GM12878 (cell line): ENCODE data around the gene NPRL2. TPM values are rescaled to one million over a fixed set of nuclear protein-coding genes. Genes with fewer than 3 reads are reported as not detected.

Source experiments
- ATAC-seq: fragments of 200-7000 bp; cut with Tn5 transposase; 3 replicates; pipeline ENCODE4 v1.9.1; 2020; ENCODE audit warnings: mild to moderate bottlenecking, moderate library complexity
- BruUV-seq: library from RNA; stranded (reverse); fragments of 400-500 nt; replicated peaks from 2 replicates; lab custom pipeline; 2021; lab: Mats Ljungman, UMichigan
- CTCF ChIA-PET: fragments of 300-600 bp; sonication (Branson Sonifier 250); formaldehyde crosslinking; extraction: SDS; loops from one replicate; lab custom pipeline; 2021; ENCODE audit warnings: inconsistent platforms; lab: Yijun Ruan, JAX
- POLR2A ChIA-PET: fragments of 350-600 bp; formaldehyde crosslinking; extraction: SDS; loops from one replicate; lab custom pipeline; 2021; ENCODE audit warnings: inconsistent platforms; lab: Charles Lee
- RAD21 ChIA-PET: fragments of 300-600 bp; sonication (Branson Sonifier 250); formaldehyde crosslinking; loops from one replicate; lab custom pipeline; 2023; ENCODE audit warnings: antibody characterized with exemption; ENCODE audit not compliant: unreplicated experiment; lab: Charles Lee
- SMC1A ChIA-PET: fragments of 300-600 bp; sonication (Branson Sonifier 250); formaldehyde crosslinking; loops from one replicate; lab custom pipeline; 2023; ENCODE audit not compliant: unreplicated experiment, uncharacterized antibody; lab: Charles Lee
- DNase-seq: peaks from one replicate; pipeline ENCODE4 v3.0.0-alpha.2; 2011; ENCODE audit warnings: low read depth, low spot score
- FAIRE-seq: peaks from 3 replicates; lab custom pipeline; 2011; peaks lifted over from hg19 to GRCh38; lab: Jason Lieb, UNC
- H2AFZ ChIP-seq: 2 replicates; pipeline ENCODE4 v1.6.0; 2011; ENCODE audit warnings: low read depth, low read length, control low read depth; ENCODE audit not compliant: control insufficient read depth
- H3K27ac ChIP-seq: 2 replicates; pipeline ENCODE4 v1.5.1; 2011; ENCODE audit warnings: control low read depth; ENCODE audit not compliant: control insufficient read depth, insufficient read depth
- H3K27me3 ChIP-seq, 2 experiments: replicated peaks in 1 of 2; 2 replicates each; pipeline versions ENCODE4 v1.6.0 to v1.6.1; 2011; ENCODE audit warnings: low read length in 1 of 2; ENCODE audit not compliant: control insufficient read depth in 2 of 2, insufficient read depth in 2 of 2
- H3K36me3 ChIP-seq, 2 experiments: 2 replicates each; pipeline ENCODE4 v1.5.1; 2011; ENCODE audit warnings: low read length in 1 of 2; ENCODE audit not compliant: control insufficient read depth in 2 of 2, insufficient read depth in 2 of 2
- H3K4me1 ChIP-seq: 2 replicates; pipeline ENCODE4 v1.6.1; 2011; ENCODE audit warnings: mild to moderate bottlenecking, low read length, moderate library complexity, mixed read lengths; ENCODE audit not compliant: control insufficient read depth, insufficient read depth
- H3K4me2 ChIP-seq: 2 replicates; pipeline ENCODE4 v1.6.0; 2011; ENCODE audit warnings: control low read depth; ENCODE audit not compliant: control insufficient read depth, insufficient read depth
- H3K4me3 ChIP-seq: fragments of 200-600 bp; sonication (generic); 2 replicates; pipeline ENCODE4 v1.5.1; 2016
- H3K79me2 ChIP-seq: 2 replicates; pipeline ENCODE4 v1.6.0; 2011; ENCODE audit warnings: low read length; ENCODE audit not compliant: control insufficient read depth, insufficient read depth
- H3K9ac ChIP-seq: 2 replicates; pipeline ENCODE4 v1.8.0; 2011; ENCODE audit warnings: low read length, control low read depth, mixed read lengths; ENCODE audit not compliant: control insufficient read depth, insufficient read depth
- H3K9me3 ChIP-seq: replicated peaks from 3 replicates; pipeline ENCODE4 v1.5.1; 2011; ENCODE audit warnings: mild to moderate bottlenecking, low read length; ENCODE audit not compliant: control insufficient read depth, insufficient read depth
- H4K20me1 ChIP-seq: 2 replicates; pipeline ENCODE4 v1.6.0; 2011; ENCODE audit not compliant: control insufficient read depth, insufficient read depth
- BMI1 ChIP-seq: fragments of 450-650 bp; IDR thresholded peaks from 2 replicates; pipeline ENCODE4 v1.6.1; 2016; ENCODE audit warnings: mild to moderate bottlenecking, moderate library complexity, borderline replicate concordance
- BRCA1 ChIP-seq: IDR thresholded peaks from 2 replicates; pipeline ENCODE4 v1.6.1; 2011; ENCODE audit warnings: low read depth, low read length, improper control_type of control experiment
- CHD4 ChIP-seq: fragments of 200-600 bp; sonication (generic); IDR thresholded peaks from 2 replicates; pipeline ENCODE4 v1.6.1; 2016; ENCODE audit warnings: mild to moderate bottlenecking
- CREM ChIP-seq: IDR thresholded peaks from 2 replicates; pipeline ENCODE4 v1.6.1; 2014; ENCODE audit warnings: antibody characterized with exemption, low read depth
- ETV6 ChIP-seq, 2 experiments: fragments of 450-650 bp in 1 of 2; IDR thresholded peaks in 1 of 2; conservative IDR thresholded peaks in 1 of 2; 2 replicates each; pipeline ENCODE4 v1.6.1; 2014; ENCODE audit warnings: antibody characterized with exemption in 1 of 2, borderline replicate concordance in 1 of 2, low read depth in 1 of 2, mild to moderate bottlenecking in 1 of 2, moderate library complexity in 1 of 2
- FOXK2 ChIP-seq: fragments of 450-650 bp; IDR thresholded peaks from 2 replicates; pipeline ENCODE4 v1.6.1; 2017; ENCODE audit warnings: mild to moderate bottlenecking, moderate library complexity
- KLF5 ChIP-seq: fragments of 450-650 bp; IDR thresholded peaks from 2 replicates; pipeline ENCODE4 v1.6.1; 2014; ENCODE audit warnings: mild to moderate bottlenecking; ENCODE audit not compliant: partially characterized antibody
- NR2F1 ChIP-seq: fragments of 450-650 bp; conservative IDR thresholded peaks from 2 replicates; pipeline ENCODE4 v1.6.1; 2017; ENCODE audit warnings: mild to moderate bottlenecking
- RB1 ChIP-seq: fragments of 450-650 bp; formaldehyde crosslinking; IDR thresholded peaks from 2 replicates; pipeline ENCODE4 v1.6.1; 2017; ENCODE audit warnings: mild to moderate bottlenecking, borderline replicate concordance
- SIX5 ChIP-seq: IDR thresholded peaks from 2 replicates; pipeline ENCODE4 v1.6.1; 2011; ENCODE audit warnings: mild to moderate bottlenecking, low read depth, low read length, moderate library complexity; ENCODE audit not compliant: severe bottlenecking
- SREBF1 ChIP-seq: IDR thresholded peaks from 2 replicates; pipeline ENCODE4 v1.6.1; 2012; ENCODE audit warnings: mild to moderate bottlenecking, low read length
- SUZ12 ChIP-seq: fragments of 200-600 bp; sonication (generic); IDR thresholded peaks from one replicate; pipeline ENCODE4 v1.6.1; 2018; ENCODE audit warnings: antibody characterized with exemption, mild to moderate bottlenecking; ENCODE audit not compliant: unreplicated experiment
- TARDBP ChIP-seq: IDR thresholded peaks from 2 replicates; pipeline ENCODE4 v1.6.1; 2016; ENCODE audit warnings: borderline replicate concordance
- ZNF592 ChIP-seq: fragments of 450-650 bp; IDR thresholded peaks from 2 replicates; pipeline ENCODE4 v1.6.1; 2017; ENCODE audit warnings: mild to moderate bottlenecking, moderate library complexity
- ZNF687 ChIP-seq: fragments of 450-650 bp; IDR thresholded peaks from 2 replicates; pipeline ENCODE4 v1.6.1; 2017; ENCODE audit warnings: mild to moderate bottlenecking, moderate library complexity
- ZSCAN29 ChIP-seq: fragments of 450-650 bp; IDR thresholded peaks from 2 replicates; pipeline ENCODE4 v1.6.1; 2017; ENCODE audit warnings: mild to moderate bottlenecking, moderate library complexity
- WGBS: methylation state at CpG from one replicate; pipeline ENCODE4 v1.1.6; 2016; ENCODE audit warnings: low lambda C conversion rate; ENCODE audit not compliant: insufficient replicate concordance, insufficient coverage; ENCODE audit errors: missing lambda C conversion rate; 5-methylcytosine and 5-hydroxymethylcytosine counted together
- in situ Hi-C: fragments of 300-500 bp; cut with MboI; formaldehyde crosslinking; loops from 9 replicates; pipeline ENCODE4 v1.14.3; 2018; ENCODE audit warnings: mixed read lengths
- intact Hi-C: fragments of 100-400 bp; cut with micrococcal nuclease; formaldehyde crosslinking; loops from one replicate; pipeline ENCODE4 v1.14.2; 2022; ENCODE audit not compliant: unreplicated experiment
- polyA plus RNA-seq, 11 experiments: library from polyadenylated mRNA; depleted of rRNA in 4 of 11; unstranded in 6 of 11; stranded (reverse) in 5 of 11; fragments of >200 nt; fragmentation: Nextera tagmentation in 4 of 11; fragmentation: Illumina TruSeq in 1 of 11; extraction: Ambion mirVana in 4 of 11; extraction: Trizol in 1 of 11; gene quantifications; 1 replicate in 1 of 11; 2 replicates in 10 of 11; pipeline versions ENCODE4 v1.2.1 to v1.2.3, GENCODE V29; 2011 to 2016; ENCODE audit warnings: inconsistent platforms in 2 of 11, missing spikeins in 2 of 11, low read depth in 1 of 11
- total RNA-seq, 4 experiments: library from RNA; depleted of rRNA in 3 of 4; stranded (reverse); fragments of >200 nt in 3 of 4; fragmentation: Illumina TruSeq in 1 of 4; extraction: Trizol in 1 of 4; gene quantifications; 2 replicates each; pipeline versions ENCODE4 v1.2.1 to v1.2.3, GENCODE V29; 2013 to 2021

The NPRL2 gene
- total and polyA plus RNA-seq, 10 of the 15 experiments (the other 5 are each of a cell fraction or from before 2014, with no cell fraction given), result 17.8 to 54.2 (median 32.9) TPM

GRCh38 chr3:50395070-50395860 lies 44.7 kb upstream of the NPRL2 start:
- ChIA-PET SMC1A (no interaction called here), CTCF (no interaction called here), RAD21 (no interaction called here), POLR2A (no interaction called here)
- Histone ChIP-seq H3K27ac (no peak overlapping the region), H3K79me2 (no peaks in the 10 kb centered on the region), H3K4me2 (no peak overlapping the region), H3K27me3 (no peaks in the 10 kb centered on the region; a peak in 3 of 4 replicates), H3K9me3 (no peaks in the 10 kb centered on the region), H3K36me3 (no peaks in the 10 kb centered on the region), H3K4me1 (no peaks in the 10 kb centered on the region), H3K9ac (no peak overlapping the region), H4K20me1 (no peaks in the 10 kb centered on the region), H3K4me3 (no peak overlapping the region), H2AFZ (no peak overlapping the region)
- intact Hi-C loops (no loop called here), in situ Hi-C loops (no loop called here)
- no peak for DNase-seq
- FAIRE-seq, result no peak
- WGBS, result 42% methylated on average over 10 of the region's 10 CpGs
- no peak for TF ChIP-seq RB1
- TF ChIP-seq ZSCAN29, result no peak
- no peak for TF ChIP-seq ETV6 (conservative IDR thresholded peaks at IDR 0.05 in 1 of 2, IDR thresholded peaks at IDR 0.05 in 1 of 2; ENCODE audit: borderline replicate concordance in 1 of 2, low read depth in 1 of 2)
- no peak for TF ChIP-seq FOXK2
- no peak for TF ChIP-seq SUZ12
- no peak for TF ChIP-seq CHD4
- no peak for TF ChIP-seq SIX5
- no peak for TF ChIP-seq BMI1
- no peak for TF ChIP-seq TARDBP
- no peak for TF ChIP-seq ZNF687
- TF ChIP-seq ZNF592, result no peak
- no peak for TF ChIP-seq NR2F1
- no peak for TF ChIP-seq BRCA1
- no peak for TF ChIP-seq SREBF1
- no peak for TF ChIP-seq CREM
- no peak for TF ChIP-seq KLF5
- no peak for ATAC-seq
- no TSS peak for BruUV-seq
